Naive B cell (primary cell): ENCODE results near the gene IDS. TPM values are rescaled to one million over a fixed set of nuclear protein-coding genes. Genes with fewer than 3 reads are reported as not detected.
"Not testable (repeated sequence)": the region's sequence is repeated elsewhere in the genome, so short reads cannot be mapped to it uniquely, and the experiment has no call there.

ENCODE experiments used
- ATAC-seq, 2 donors: fragments of 150-1000 bp; cut with Tn5 transposase; 2 replicates each; pipeline ENCODE4 v1.10.0; 2021; ENCODE audit warnings: low read depth in 2 of 2, mild to moderate bottlenecking in 2 of 2, moderate library complexity in 2 of 2
- DNase-seq: peaks from one replicate; pipeline ENCODE4 v3.0.0; 2022
- H3K27ac Mint-ChIP-seq, 6 donors: one replicate each; pipeline ENCODE4 v1.8.0; 2020 to 2022; ENCODE audit warnings: mild to moderate bottlenecking in 6 of 6, mixed read lengths in 6 of 6, moderate library complexity in 5 of 6, inconsistent platforms in 2 of 6
- H3K27me3 Mint-ChIP-seq, 3 donors: one replicate each; pipeline ENCODE4 v1.8.0; 2021 to 2022; ENCODE audit warnings: mixed read lengths in 3 of 3, mild to moderate bottlenecking in 1 of 3
- H3K36me3 Mint-ChIP-seq, 2 donors: one replicate each; pipeline ENCODE4 v1.8.0; 2020 to 2022; ENCODE audit warnings: mixed read lengths in 2 of 2, inconsistent platforms in 1 of 2, mild to moderate bottlenecking in 1 of 2
- H3K4me1 Mint-ChIP-seq, 3 donors: one replicate each; pipeline ENCODE4 v1.8.0; 2020 to 2022; ENCODE audit warnings: mixed read lengths in 3 of 3, inconsistent platforms in 1 of 3, mild to moderate bottlenecking in 1 of 3, moderate library complexity in 1 of 3
- H3K4me3 Mint-ChIP-seq, 8 donors: one replicate each; pipeline ENCODE4 v1.8.0; 2020 to 2022; ENCODE audit warnings: mild to moderate bottlenecking in 8 of 8, mixed read lengths in 8 of 8, moderate library complexity in 8 of 8, inconsistent platforms in 2 of 8
- H3K9me3 Mint-ChIP-seq, 7 donors: one replicate each; pipeline ENCODE4 v1.8.0; 2020 to 2022; ENCODE audit warnings: mixed read lengths in 7 of 7, mild to moderate bottlenecking in 5 of 7, inconsistent platforms in 2 of 7, moderate library complexity in 1 of 7
- polyA plus RNA-seq, 6 donors: library from polyadenylated mRNA; unstranded; fragments of 300-500 nt; fragmentation: Illumina TruSeq; gene quantifications; one replicate each; pipeline ENCODE4 v1.2.3, GENCODE V29; 2021; ENCODE audit warnings: low read depth in 6 of 6

Gene IDS
- polyA plus RNA-seq, result 100 to 1,000 TPM in 1 of 6 donors, 10 to 100 TPM in 5; 71.1 to 106 (median 77.5) TPM

- Mint-ChIP-seq H3K9me3 (peaks cover 0 to 7% (median 0%) of the 10 kb centered on the region in 7 donors), H3K36me3 (peaks cover 0 to 9% of the 10 kb centered on the region in 2 donors), H3K27me3 (peaks cover 1 to 3% (median 2%) of the 10 kb centered on the region in 3 donors), H3K27ac (peak within 1 kb of the TSS; percentile 96 to 99 (median 98)), H3K4me3 (peak within 1 kb of the TSS; percentile 85 to 96 (median 92)), H3K4me1 (peaks cover 16 to 24% (median 20%) of the 10 kb centered on the region in 3 donors)
- peak; percentile 88 for DNase-seq
- peak; percentile 65 to 74 for ATAC-seq
Measured at GRCh38 chrX:149504915-149505651, at the start of gene IDS. Gene IDS, minus strand, starts transcription at chrX:149505306. Its CDS starts 169 bp downstream, at chrX:149505137.

GRCh38 chrX:149551939-149552248, 46.8 kb upstream of the IDS start:
- not testable (repeated sequence) for ATAC-seq, DNase-seq

GRCh38 chrX:149551245-149551938, 46.3 kb upstream of the IDS start:
- not testable (repeated sequence) for H3K27ac Mint-ChIP-seq, H3K36me3 Mint-ChIP-seq, ATAC-seq, H3K27me3 Mint-ChIP-seq, H3K4me1 Mint-ChIP-seq, DNase-seq, H3K9me3 Mint-ChIP-seq, H3K4me3 Mint-ChIP-seq

More at GRCh38 chrX:149551939-149552248, 46.8 kb upstream of the IDS start:
- H3K4me3 Mint-ChIP-seq, H3K4me1 Mint-ChIP-seq, H3K27me3 Mint-ChIP-seq, H3K36me3 Mint-ChIP-seq, H3K27ac Mint-ChIP-seq, H3K9me3 Mint-ChIP-seq: not testable (repeated sequence)

GRCh38 chrX:149550454-149550853, 45.3 kb upstream of the IDS start:
- ATAC-seq, H3K27me3 Mint-ChIP-seq, DNase-seq, H3K27ac Mint-ChIP-seq, H3K4me1 Mint-ChIP-seq, H3K4me3 Mint-ChIP-seq, H3K9me3 Mint-ChIP-seq, H3K36me3 Mint-ChIP-seq: not testable (repeated sequence)

GRCh38 chrX:149549701-149550100, 44.6 kb upstream of the IDS start, which contains the start of gene HSFX3:
Gene HSFX3, minus strand, starts transcription at chrX:149549924. Its CDS starts 72 bp downstream, at chrX:149549852.
- not testable (repeated sequence) for H3K4me3 Mint-ChIP-seq, H3K4me1 Mint-ChIP-seq, ATAC-seq, H3K27ac Mint-ChIP-seq, H3K36me3 Mint-ChIP-seq, H3K27me3 Mint-ChIP-seq, H3K9me3 Mint-ChIP-seq, DNase-seq

- not testable (repeated sequence) for H3K9me3 Mint-ChIP-seq, H3K4me3 Mint-ChIP-seq, H3K36me3 Mint-ChIP-seq, H3K27ac Mint-ChIP-seq, DNase-seq, H3K4me1 Mint-ChIP-seq, ATAC-seq, H3K27me3 Mint-ChIP-seq
Measured at GRCh38 chrX:149547782-149548181, 42.7 kb upstream of the IDS start.

- H3K4me3 Mint-ChIP-seq, H3K27ac Mint-ChIP-seq, ATAC-seq, H3K27me3 Mint-ChIP-seq, H3K36me3 Mint-ChIP-seq, DNase-seq, H3K4me1 Mint-ChIP-seq, H3K9me3 Mint-ChIP-seq: not testable (repeated sequence)
Measured at GRCh38 chrX:149546962-149547361, 41.9 kb upstream of the IDS start.

GRCh38 chrX:149545545-149546543, 40.7 kb upstream of the IDS start:
- Mint-ChIP-seq H3K4me3 (peak overlapping the region in 2 of 8 donors; percentile 12 to 62), H3K27ac (peak overlapping the region in 3 of 6 donors; percentile 41 to 87 (median 54))
- not testable (repeated sequence) for H3K36me3 Mint-ChIP-seq, H3K9me3 Mint-ChIP-seq, H3K27me3 Mint-ChIP-seq, H3K4me1 Mint-ChIP-seq, DNase-seq
- ATAC-seq, result peak; percentile 12 to 20

- peaks cover 0 to 3% (median 0%) of the 10 kb centered on the region in 7 donors for H3K9me3 Mint-ChIP-seq
- peak overlapping the region; percentile 99 to 100 (median 100) for H3K27ac Mint-ChIP-seq
- no peaks in the 10 kb centered on the region for H3K27me3 Mint-ChIP-seq
- peak overlapping the region; percentile 78 to 99 (median 96) for H3K4me3 Mint-ChIP-seq
- H3K36me3 Mint-ChIP-seq, result no peaks in the 10 kb centered on the region
- no peak for DNase-seq
- no peak for ATAC-seq
- H3K4me1 Mint-ChIP-seq, result peaks cover 0 to 17% (median 10%) of the 10 kb centered on the region in 3 donors
Measured at GRCh38 chrX:149541521-149542047, 36.5 kb upstream of the IDS start.

GRCh38 chrX:149540621-149541520, 35.8 kb upstream of the IDS start, which contains the start of gene EOLA1:
Gene EOLA1, plus strand, starts transcription at chrX:149541012. Its CDS starts 4,619 bp downstream, at chrX:149545631.
- peak within 1 kb of the TSS; percentile 78 to 99 (median 96) for H3K4me3 Mint-ChIP-seq
- no peaks in the 10 kb centered on the region for H3K27me3 Mint-ChIP-seq
- no peaks in the 10 kb centered on the region for H3K36me3 Mint-ChIP-seq
- peak; percentile 88 for DNase-seq
- ATAC-seq, result peak; percentile 69 to 74
- H3K9me3 Mint-ChIP-seq, result peaks cover 0 to 3% (median 0%) of the 10 kb centered on the region in 7 donors
- peaks cover 0 to 20% (median 10%) of the 10 kb centered on the region in 3 donors for H3K4me1 Mint-ChIP-seq
- peak within 1 kb of the TSS; percentile 99 to 100 (median 100) for H3K27ac Mint-ChIP-seq

- no peaks in the 10 kb centered on the region for H3K27me3 Mint-ChIP-seq
- peak overlapping the region; percentile 99 to 100 (median 100) for H3K27ac Mint-ChIP-seq
- peak; percentile 38 to 46 for ATAC-seq
- peaks cover 0 to 4% of the 10 kb centered on the region in 2 donors for H3K36me3 Mint-ChIP-seq
- peaks cover 0 to 27% (median 10%) of the 10 kb centered on the region in 3 donors for H3K4me1 Mint-ChIP-seq
- peak overlapping the region; percentile 78 to 99 (median 96) for H3K4me3 Mint-ChIP-seq
- peaks cover 0 to 3% (median 0%) of the 10 kb centered on the region in 7 donors for H3K9me3 Mint-ChIP-seq
- peak; percentile 79 for DNase-seq
Measured at GRCh38 chrX:149540131-149540620, 35.1 kb upstream of the IDS start.
